Astrocyte (in vitro differentiated cells and primary cell): ENCODE measurements around the gene ZNF593OS. TPM values are rescaled to one million over a fixed set of nuclear protein-coding genes. Genes with fewer than 3 reads are reported as not detected.

ENCODE experiments used
- DNase-seq: peaks from one replicate; pipeline ENCODE4 v3.0.0-alpha.2; 2010; ENCODE audit warnings: low read depth
- FAIRE-seq: peaks from 2 replicates; lab custom pipeline; 2011; peaks lifted over from hg19 to GRCh38; lab: Jason Lieb, UNC
- H2AFZ ChIP-seq: 2 replicates; pipeline ENCODE4 v1.6.0; 2012; ENCODE audit warnings: low read depth, low read length, inconsistent platforms
- H3K27ac ChIP-seq: 2 replicates; pipeline ENCODE4 v1.5.1; 2011; ENCODE audit warnings: low read depth, low read length, inconsistent platforms
- H3K27me3 ChIP-seq: 2 replicates; pipeline ENCODE4 v1.6.0; 2011; ENCODE audit warnings: low read length, inconsistent platforms; ENCODE audit not compliant: insufficient read depth
- H3K36me3 ChIP-seq: 2 replicates; pipeline ENCODE4 v1.5.1; 2011; ENCODE audit warnings: low read length, inconsistent platforms; ENCODE audit not compliant: insufficient read depth
- H3K4me1 ChIP-seq: 2 replicates; pipeline ENCODE4 v1.5.1; 2011; ENCODE audit warnings: low read length, inconsistent platforms; ENCODE audit not compliant: insufficient read depth
- H3K4me2 ChIP-seq: 2 replicates; pipeline ENCODE4 v1.6.0; 2012; ENCODE audit warnings: low read length, inconsistent platforms
- H3K4me3 ChIP-seq: 2 replicates; pipeline ENCODE4 v1.5.1; 2011; ENCODE audit warnings: low read depth, mild to moderate bottlenecking, low read length, inconsistent platforms; ENCODE audit not compliant: insufficient read depth
- H3K79me2 ChIP-seq: 2 replicates; pipeline ENCODE4 v1.6.0; 2012; ENCODE audit warnings: mild to moderate bottlenecking, low read length, inconsistent platforms; ENCODE audit not compliant: insufficient read depth
- H3K9ac ChIP-seq: 2 replicates; pipeline ENCODE4 v1.6.0; 2012; ENCODE audit warnings: mild to moderate bottlenecking, low read length, inconsistent platforms
- H3K9me3 ChIP-seq: 2 replicates; pipeline ENCODE4 v1.5.1; 2012; ENCODE audit warnings: low read depth, mild to moderate bottlenecking, low read length, inconsistent platforms; ENCODE audit not compliant: insufficient read depth
- H4K20me1 ChIP-seq: 2 replicates; pipeline ENCODE4 v1.6.0; 2012; ENCODE audit warnings: low read length, inconsistent platforms; ENCODE audit not compliant: insufficient read depth
- H3K27ac Mint-ChIP-seq: one replicate; pipeline ENCODE4 v1.8.0; 2021; ENCODE audit warnings: mild to moderate bottlenecking, mixed read lengths; ENCODE audit not compliant: unreplicated experiment
- H3K27me3 Mint-ChIP-seq: one replicate; pipeline ENCODE4 v1.8.0; 2021; ENCODE audit warnings: low read depth, mixed read lengths; ENCODE audit not compliant: unreplicated experiment
- H3K36me3 Mint-ChIP-seq: one replicate; pipeline ENCODE4 v1.8.0; 2021; ENCODE audit warnings: low read depth, mixed read lengths; ENCODE audit not compliant: unreplicated experiment
- H3K4me1 Mint-ChIP-seq: one replicate; pipeline ENCODE4 v1.8.0; 2021; ENCODE audit warnings: low read depth, mixed read lengths; ENCODE audit not compliant: unreplicated experiment
- H3K4me3 Mint-ChIP-seq: one replicate; pipeline ENCODE4 v1.8.0; 2021; ENCODE audit warnings: mild to moderate bottlenecking, moderate library complexity, mixed read lengths; ENCODE audit not compliant: unreplicated experiment
- H3K9me3 Mint-ChIP-seq: one replicate; pipeline ENCODE4 v1.8.0; 2021; ENCODE audit warnings: mild to moderate bottlenecking, mixed read lengths; ENCODE audit not compliant: unreplicated experiment
- CTCF ChIP-seq: IDR thresholded peaks from 2 replicates; pipeline ENCODE4 v1.5.1; 2011; ENCODE audit warnings: low read depth, mild to moderate bottlenecking, inconsistent platforms, low read length, moderate library complexity; ENCODE audit not compliant: insufficient read depth
- EZH2 ChIP-seq: IDR thresholded peaks from 2 replicates; pipeline ENCODE4 v1.6.1; 2012; ENCODE audit warnings: mild to moderate bottlenecking, low read length, inconsistent platforms; ENCODE audit not compliant: insufficient read depth
- total RNA-seq: library from RNA; stranded (reverse); gene quantifications from 2 replicates; pipeline ENCODE4 v1.2.1, GENCODE V29; 2021

The ZNF593OS gene
- total RNA-seq, 1 donor from 2014 or later: not detected

GRCh38 chr1:26220199-26220912 lies 48.7 kb upstream of the ZNF593OS start:
- Histone ChIP-seq H3K79me2 (no peaks in the 10 kb centered on the region), H3K27ac (no peak overlapping the region), H2AFZ (no peak overlapping the region), H3K4me1 (peaks cover 9% of the 10 kb centered on the region), H3K9me3 (no peaks in the 10 kb centered on the region), H3K4me2 (no peak overlapping the region), H3K36me3 (no peaks in the 10 kb centered on the region), H3K4me3 (no peak overlapping the region), H3K9ac (no peak overlapping the region), H4K20me1 (no peaks in the 10 kb centered on the region), H3K27me3 (peaks cover 6% of the 10 kb centered on the region)
- Mint-ChIP-seq H3K9me3 (peaks cover 3% of the 10 kb centered on the region), H3K27me3 (peaks cover 41% of the 10 kb centered on the region), H3K36me3 (no peaks in the 10 kb centered on the region), H3K4me1 (peaks cover 5% of the 10 kb centered on the region), H3K27ac (no peak overlapping the region), H3K4me3 (no peak overlapping the region)
- FAIRE-seq (no peak), DNase-seq (no peak)
- TF ChIP-seq CTCF (no peak), EZH2 (no peak)

DNA sequence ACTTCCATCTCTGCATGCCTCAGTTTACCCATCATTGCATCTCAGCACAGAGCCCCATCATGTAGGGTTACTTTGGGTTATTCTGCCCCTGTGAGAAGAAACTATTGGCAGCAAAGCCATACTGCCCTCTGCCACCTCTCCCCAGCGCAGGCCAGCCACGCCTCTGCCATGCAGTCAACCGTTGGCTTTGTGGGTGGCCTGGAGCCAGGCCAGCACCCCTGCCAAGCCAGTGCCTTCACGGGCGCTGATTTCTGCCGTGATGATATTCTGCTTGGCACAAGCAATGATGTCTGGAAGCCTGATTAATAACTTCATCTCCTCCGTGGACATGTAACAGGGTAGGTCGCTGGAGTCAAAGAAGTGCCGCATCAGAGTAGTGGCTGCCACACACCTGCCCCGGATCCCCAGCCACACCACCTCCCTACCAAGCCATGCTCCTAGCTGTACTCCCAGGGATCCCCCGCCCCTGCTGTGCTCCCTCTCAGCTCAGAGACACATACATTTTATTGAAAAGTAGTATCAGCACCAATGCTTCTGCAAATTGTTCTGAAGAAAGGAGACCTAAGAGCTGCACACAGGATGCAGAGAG lies 47.4 kb upstream of the ZNF593OS start:
- TF ChIP-seq CTCF: no peak
- no peak for TF ChIP-seq EZH2
- H3K36me3 Mint-ChIP-seq: no peaks in the 10 kb centered on the region
- H3K9ac ChIP-seq: no peak overlapping the region

GRCh38 chr1:26215246-26215645 lies 43.6 kb upstream of the ZNF593OS start:
- no peaks in the 10 kb centered on the region for H3K9me3 ChIP-seq
- FAIRE-seq: no peak
- Mint-ChIP-seq H3K9me3 (peaks cover 3% of the 10 kb centered on the region), H3K4me1 (peaks cover 3% of the 10 kb centered on the region), H3K27me3 (peaks cover 30% of the 10 kb centered on the region), H3K4me3 (no peak overlapping the region), H3K36me3 (no peaks in the 10 kb centered on the region), H3K27ac (no peak overlapping the region)
- no peaks in the 10 kb centered on the region for H3K36me3 ChIP-seq
- peaks cover 1% of the 10 kb centered on the region for H3K4me1 ChIP-seq
- H4K20me1 ChIP-seq: no peaks in the 10 kb centered on the region
- no peaks in the 10 kb centered on the region for H3K79me2 ChIP-seq
- DNase-seq: no peak
- no peak overlapping the region for H3K4me3 ChIP-seq
- no peak overlapping the region for H2AFZ ChIP-seq
- H3K9ac ChIP-seq: no peak overlapping the region
- TF ChIP-seq CTCF (no peak), EZH2 (no peak)
- H3K27ac ChIP-seq: no peak overlapping the region
- no peak overlapping the region for H3K4me2 ChIP-seq
- peaks cover 6% of the 10 kb centered on the region for H3K27me3 ChIP-seq

More for the DNA sequence above, 47.4 kb upstream of the ZNF593OS start:
- H3K36me3 ChIP-seq: no peaks in the 10 kb centered on the region
- no peak for FAIRE-seq
- peaks cover 33% of the 10 kb centered on the region for H3K27me3 Mint-ChIP-seq
- H3K4me3 ChIP-seq: no peak overlapping the region
- H3K9me3 ChIP-seq: no peaks in the 10 kb centered on the region
- no peak overlapping the region for H3K27ac Mint-ChIP-seq
- no peak overlapping the region for H3K4me2 ChIP-seq
- peaks cover 3% of the 10 kb centered on the region for H3K27me3 ChIP-seq
- peaks cover 3% of the 10 kb centered on the region for H3K9me3 Mint-ChIP-seq
- H3K27ac ChIP-seq: no peak overlapping the region
- no peaks in the 10 kb centered on the region for H3K79me2 ChIP-seq
- DNase-seq: no peak
- peaks cover 3% of the 10 kb centered on the region for H3K4me1 ChIP-seq
- no peak overlapping the region for H3K4me3 Mint-ChIP-seq
- H2AFZ ChIP-seq: no peak overlapping the region
- peaks cover 5% of the 10 kb centered on the region for H3K4me1 Mint-ChIP-seq
- H4K20me1 ChIP-seq: no peaks in the 10 kb centered on the region
